Stomach smooth muscle (tissue), 2 donors: Measurements from ENCODE around the gene CYP2A6.
"Not testable (repeated sequence)": the region's sequence is repeated elsewhere in the genome, so short reads cannot be mapped to it uniquely, and the experiment has no call there.

Experiments used
- H3K27ac ChIP-seq: one replicate; pipeline ENCODE4 v1.7.0; 2013; ENCODE audit warnings: mild to moderate bottlenecking, low read length, inconsistent platforms
- H3K27me3 ChIP-seq, 2 donors: one replicate each; pipeline ENCODE4 v1.7.0; 2013; ENCODE audit warnings: low read length in 2 of 2; ENCODE audit not compliant: insufficient read depth in 2 of 2, control insufficient read depth in 1 of 2
- H3K36me3 ChIP-seq, 2 donors: one replicate each; pipeline ENCODE4 v1.7.0; 2013; ENCODE audit warnings: low read length in 2 of 2; ENCODE audit not compliant: control insufficient read depth in 2 of 2, insufficient read depth in 2 of 2
- H3K4me1 ChIP-seq: one replicate; pipeline ENCODE4 v1.7.0; 2013; ENCODE audit warnings: low read length; ENCODE audit not compliant: control insufficient read depth, insufficient read depth
- H3K4me3 ChIP-seq, 2 donors: one replicate each; pipeline ENCODE4 v1.7.0; 2013; ENCODE audit warnings: low read length in 2 of 2
- H3K9ac ChIP-seq, 2 donors: one replicate each; pipeline ENCODE4 v1.7.0; 2013; ENCODE audit warnings: low read length in 2 of 2, mild to moderate bottlenecking in 1 of 2
- H3K9me3 ChIP-seq, 2 donors: one replicate each; pipeline ENCODE4 v1.7.0; 2013; ENCODE audit warnings: low read length in 2 of 2; ENCODE audit not compliant: control insufficient read depth in 2 of 2
- donor health status: healthy.
- donor health status: Pancreatic carcinoma.

CYP2A6 gene

GRCh38 chr19:40850277-40850676 lies at the start of gene CYP2A6:
TSS of gene CYP2A6 (minus strand) at chr19:40850447. CDS start at chr19:40850426, 21 bp downstream.
- H3K36me3 ChIP-seq, H3K4me3 ChIP-seq, H3K9me3 ChIP-seq, H3K9ac ChIP-seq, H3K4me1 ChIP-seq, H3K27ac ChIP-seq: not testable (repeated sequence)
- H3K27me3 ChIP-seq, result peaks cover 4 to 10% of the 10 kb centered on the region in 2 donors

- H3K4me1 ChIP-seq, H3K27ac ChIP-seq, H3K9me3 ChIP-seq, H3K9ac ChIP-seq, H3K27me3 ChIP-seq, H3K36me3 ChIP-seq, H3K4me3 ChIP-seq: not testable (repeated sequence)
Measured at GRCh38 chr19:40899964-40900363, 49.7 kb upstream of the CYP2A6 start.

GRCh38 chr19:40896843-40897789 lies 46.9 kb upstream of the CYP2A6 start:
- H3K9me3 ChIP-seq, H3K27me3 ChIP-seq, H3K27ac ChIP-seq, H3K4me1 ChIP-seq, H3K9ac ChIP-seq, H3K36me3 ChIP-seq, H3K4me3 ChIP-seq: not testable (repeated sequence)

GRCh38 chr19:40896418-40896796 lies 46.2 kb upstream of the CYP2A6 start:
- Histone ChIP-seq H3K4me3 (no peak overlapping the region), H3K36me3 (no peaks in the 10 kb centered on the region), H3K9ac (no peak overlapping the region), H3K27me3 (no peaks in the 10 kb centered on the region), H3K4me1 (no peaks in the 10 kb centered on the region), H3K27ac (no peak overlapping the region), H3K9me3 (no peaks in the 10 kb centered on the region)

- no peak overlapping the region for H3K27ac ChIP-seq
- H3K9ac ChIP-seq, result no peak overlapping the region
- no peaks in the 10 kb centered on the region for H3K9me3 ChIP-seq
- H3K4me3 ChIP-seq, result no peak overlapping the region
- no peaks in the 10 kb centered on the region for H3K36me3 ChIP-seq
- H3K27me3 ChIP-seq, result peaks cover 0 to 3% of the 10 kb centered on the region in 2 donors
- no peaks in the 10 kb centered on the region for H3K4me1 ChIP-seq
Measured at GRCh38 chr19:40893112-40893511, 42.9 kb upstream of the CYP2A6 start.

- no peak overlapping the region for H3K9ac ChIP-seq
- no peaks in the 10 kb centered on the region for H3K4me1 ChIP-seq
- H3K9me3 ChIP-seq, result no peaks in the 10 kb centered on the region
- peaks cover 0 to 3% of the 10 kb centered on the region in 2 donors for H3K27me3 ChIP-seq
- H3K4me3 ChIP-seq, result no peak overlapping the region
- H3K27ac ChIP-seq, result no peak overlapping the region
- H3K36me3 ChIP-seq, result no peaks in the 10 kb centered on the region
Measured at GRCh38 chr19:40889366-40889765, 39.1 kb upstream of the CYP2A6 start.

GRCh38 chr19:40888191-40888590 lies 37.9 kb upstream of the CYP2A6 start:
- Histone ChIP-seq H3K4me3 (no peak overlapping the region), H3K36me3 (no peaks in the 10 kb centered on the region), H3K9ac (no peak overlapping the region), H3K27ac (no peak overlapping the region), H3K27me3 (peaks cover 0 to 3% of the 10 kb centered on the region in 2 donors), H3K4me1 (no peaks in the 10 kb centered on the region), H3K9me3 (no peaks in the 10 kb centered on the region)

- not testable (repeated sequence) for H3K27ac ChIP-seq, H3K4me3 ChIP-seq, H3K36me3 ChIP-seq, H3K9me3 ChIP-seq, H3K9ac ChIP-seq, H3K27me3 ChIP-seq, H3K4me1 ChIP-seq
Measured at GRCh38 chr19:40884187-40884931, 34.1 kb upstream of the CYP2A6 start.

- H3K27ac ChIP-seq, H3K27me3 ChIP-seq, H3K36me3 ChIP-seq, H3K4me1 ChIP-seq, H3K4me3 ChIP-seq, H3K9ac ChIP-seq, H3K9me3 ChIP-seq: not testable (repeated sequence)
Measured at GRCh38 chr19:40882062-40882461, 31.8 kb upstream of the CYP2A6 start, which contains the start of gene CYP2A7. TSS of gene CYP2A7 (minus strand) at chr19:40882231. CDS start at chr19:40882210, 21 bp downstream.

- H3K27me3 ChIP-seq, H3K4me3 ChIP-seq, H3K4me1 ChIP-seq, H3K9me3 ChIP-seq, H3K9ac ChIP-seq, H3K27ac ChIP-seq, H3K36me3 ChIP-seq: not testable (repeated sequence)
Measured at GRCh38 chr19:40879349-40879748, 29.1 kb upstream of the CYP2A6 start.

- H3K9me3 ChIP-seq, H3K36me3 ChIP-seq, H3K27ac ChIP-seq, H3K9ac ChIP-seq, H3K4me1 ChIP-seq, H3K4me3 ChIP-seq, H3K27me3 ChIP-seq: not testable (repeated sequence)
Measured at GRCh38 chr19:40875526-40875951, 25.3 kb upstream of the CYP2A6 start.
